Osteocyte (in vitro differentiated cells): ENCODE results near the gene CCR7. TPM values are rescaled to one million over a fixed set of nuclear protein-coding genes. Genes with fewer than 3 reads are reported as not detected.
A peak's percentile ranks its signal among the peaks of the same experiment; 100 is the strongest.

Source experiments
- DNase-seq: peaks from one replicate; pipeline ENCODE4 v3.0.0; 2021; ENCODE audit warnings: mixed read lengths; ENCODE audit not compliant: unreplicated experiment; ENCODE audit errors: extremely low spot score
- H3K27ac Mint-ChIP-seq: one replicate; pipeline ENCODE4 v1.8.0; 2021; ENCODE audit warnings: mild to moderate bottlenecking, mixed read lengths; ENCODE audit not compliant: unreplicated experiment
- H3K27me3 Mint-ChIP-seq: one replicate; pipeline ENCODE4 v1.8.0; 2021; ENCODE audit warnings: mixed read lengths; ENCODE audit not compliant: unreplicated experiment
- H3K36me3 Mint-ChIP-seq: one replicate; pipeline ENCODE4 v1.8.0; 2021; ENCODE audit warnings: mixed read lengths; ENCODE audit not compliant: unreplicated experiment
- H3K4me1 Mint-ChIP-seq: one replicate; pipeline ENCODE4 v1.8.0; 2021; ENCODE audit warnings: mixed read lengths; ENCODE audit not compliant: unreplicated experiment
- H3K4me3 Mint-ChIP-seq: one replicate; pipeline ENCODE4 v1.8.0; 2021; ENCODE audit warnings: mild to moderate bottlenecking, moderate library complexity, mixed read lengths; ENCODE audit not compliant: unreplicated experiment
- H3K9me3 Mint-ChIP-seq: one replicate; pipeline ENCODE4 v1.8.0; 2021; ENCODE audit warnings: mixed read lengths; ENCODE audit not compliant: unreplicated experiment
- total RNA-seq: library from RNA; stranded (reverse); gene quantifications from 2 replicates; pipeline ENCODE4 v1.2.1, GENCODE V29; 2021
- TF ChIP-seq, protein P1 (sequence below): fragments of 200-600 bp; sonication (generic); IDR thresholded peaks from 2 replicates; pipeline ENCODE4 v1.5.0; 2021; ENCODE audit warnings: antibody characterized with exemption, mild to moderate bottlenecking, moderate library complexity

The CCR7 gene
- total RNA-seq, 1 donor from 2014 or later: not detected

DNA sequence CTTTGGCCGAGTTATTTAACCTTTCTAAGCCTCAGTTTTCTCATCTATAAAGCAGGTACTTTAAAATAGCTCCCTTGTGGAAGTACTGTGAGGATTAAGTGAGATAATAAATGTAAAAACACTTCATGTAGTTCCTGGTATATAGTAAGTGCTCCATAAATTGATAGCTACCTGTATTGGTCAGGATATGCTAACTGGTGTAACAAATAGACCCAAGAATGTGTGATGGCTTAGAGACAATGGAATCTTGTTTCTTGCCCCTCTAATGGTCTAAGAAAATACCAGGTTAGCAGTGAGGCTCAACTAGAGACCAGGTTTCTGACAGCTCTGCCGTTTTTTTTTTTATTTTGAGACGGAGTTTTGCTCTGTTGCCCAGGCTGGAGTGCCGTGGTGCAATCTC is 29.8 kb downstream of the CCR7 start:
- Mint-ChIP-seq H3K9me3 (no peaks in the 10 kb centered on the region), H3K27me3 (no peaks in the 10 kb centered on the region), H3K27ac (peak overlapping the region; percentile 77), H3K36me3 (no peaks in the 10 kb centered on the region), H3K4me3 (no peak overlapping the region), H3K4me1 (peaks cover 85% of the 10 kb centered on the region)
- no peak for DNase-seq
- TF ChIP-seq, protein P1, sequence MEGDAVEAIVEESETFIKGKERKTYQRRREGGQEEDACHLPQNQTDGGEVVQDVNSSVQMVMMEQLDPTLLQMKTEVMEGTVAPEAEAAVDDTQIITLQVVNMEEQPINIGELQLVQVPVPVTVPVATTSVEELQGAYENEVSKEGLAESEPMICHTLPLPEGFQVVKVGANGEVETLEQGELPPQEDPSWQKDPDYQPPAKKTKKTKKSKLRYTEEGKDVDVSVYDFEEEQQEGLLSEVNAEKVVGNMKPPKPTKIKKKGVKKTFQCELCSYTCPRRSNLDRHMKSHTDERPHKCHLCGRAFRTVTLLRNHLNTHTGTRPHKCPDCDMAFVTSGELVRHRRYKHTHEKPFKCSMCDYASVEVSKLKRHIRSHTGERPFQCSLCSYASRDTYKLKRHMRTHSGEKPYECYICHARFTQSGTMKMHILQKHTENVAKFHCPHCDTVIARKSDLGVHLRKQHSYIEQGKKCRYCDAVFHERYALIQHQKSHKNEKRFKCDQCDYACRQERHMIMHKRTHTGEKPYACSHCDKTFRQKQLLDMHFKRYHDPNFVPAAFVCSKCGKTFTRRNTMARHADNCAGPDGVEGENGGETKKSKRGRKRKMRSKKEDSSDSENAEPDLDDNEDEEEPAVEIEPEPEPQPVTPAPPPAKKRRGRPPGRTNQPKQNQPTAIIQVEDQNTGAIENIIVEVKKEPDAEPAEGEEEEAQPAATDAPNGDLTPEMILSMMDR: no peak

GRCh38 chr17:40534371-40535189 is 30.7 kb downstream of the CCR7 start:
- no peak for DNase-seq
- Mint-ChIP-seq H3K9me3 (no peaks in the 10 kb centered on the region), H3K36me3 (no peaks in the 10 kb centered on the region), H3K4me3 (no peak overlapping the region), H3K27me3 (no peaks in the 10 kb centered on the region), H3K27ac (peak overlapping the region; percentile 90), H3K4me1 (peaks cover 84% of the 10 kb centered on the region)
- TF ChIP-seq, protein P1: no peak

GRCh38 chr17:40533896-40534295 is 31.4 kb downstream of the CCR7 start:
- no peaks in the 10 kb centered on the region for H3K36me3 Mint-ChIP-seq
- H3K4me3 Mint-ChIP-seq: no peak overlapping the region
- TF ChIP-seq, protein P1: no peak
- DNase-seq: no peak
- no peaks in the 10 kb centered on the region for H3K9me3 Mint-ChIP-seq
- no peaks in the 10 kb centered on the region for H3K27me3 Mint-ChIP-seq
- H3K27ac Mint-ChIP-seq: peak overlapping the region; percentile 90
- H3K4me1 Mint-ChIP-seq: peaks cover 80% of the 10 kb centered on the region

- H3K4me3 Mint-ChIP-seq: no peak overlapping the region
- peak overlapping the region; percentile 90 for H3K27ac Mint-ChIP-seq
- no peaks in the 10 kb centered on the region for H3K9me3 Mint-ChIP-seq
- H3K4me1 Mint-ChIP-seq: peaks cover 73% of the 10 kb centered on the region
- no peaks in the 10 kb centered on the region for H3K27me3 Mint-ChIP-seq
- TF ChIP-seq, protein P1: no peak
- no peaks in the 10 kb centered on the region for H3K36me3 Mint-ChIP-seq
- DNase-seq: no peak
Measured at GRCh38 chr17:40532520-40533253, 32.6 kb downstream of the CCR7 start.
